ENCODE data around the gene RASGRF2.

RASGRF2 gene

DNA sequence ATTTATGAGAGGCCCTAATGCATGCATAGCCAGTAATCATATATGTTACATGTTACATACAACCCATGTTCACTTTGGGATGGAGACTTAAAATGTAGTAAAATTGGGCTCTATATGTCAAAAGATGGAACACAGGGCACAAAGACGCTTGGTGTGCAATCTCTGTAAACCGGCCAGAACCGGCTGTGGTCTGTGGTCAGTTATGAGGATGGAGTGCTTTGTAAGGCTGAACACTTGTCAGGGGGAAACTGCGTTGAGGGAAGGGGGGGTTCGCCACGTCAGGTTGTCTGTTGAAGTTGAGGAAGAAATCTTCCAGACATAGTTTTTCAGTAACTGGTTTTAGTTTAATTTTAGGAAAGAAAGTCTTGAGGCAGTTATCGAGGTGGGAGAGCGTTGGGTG, 270.3 kb downstream of the RASGRF2 start:
- TF ChIP-seq, protein P1, sequence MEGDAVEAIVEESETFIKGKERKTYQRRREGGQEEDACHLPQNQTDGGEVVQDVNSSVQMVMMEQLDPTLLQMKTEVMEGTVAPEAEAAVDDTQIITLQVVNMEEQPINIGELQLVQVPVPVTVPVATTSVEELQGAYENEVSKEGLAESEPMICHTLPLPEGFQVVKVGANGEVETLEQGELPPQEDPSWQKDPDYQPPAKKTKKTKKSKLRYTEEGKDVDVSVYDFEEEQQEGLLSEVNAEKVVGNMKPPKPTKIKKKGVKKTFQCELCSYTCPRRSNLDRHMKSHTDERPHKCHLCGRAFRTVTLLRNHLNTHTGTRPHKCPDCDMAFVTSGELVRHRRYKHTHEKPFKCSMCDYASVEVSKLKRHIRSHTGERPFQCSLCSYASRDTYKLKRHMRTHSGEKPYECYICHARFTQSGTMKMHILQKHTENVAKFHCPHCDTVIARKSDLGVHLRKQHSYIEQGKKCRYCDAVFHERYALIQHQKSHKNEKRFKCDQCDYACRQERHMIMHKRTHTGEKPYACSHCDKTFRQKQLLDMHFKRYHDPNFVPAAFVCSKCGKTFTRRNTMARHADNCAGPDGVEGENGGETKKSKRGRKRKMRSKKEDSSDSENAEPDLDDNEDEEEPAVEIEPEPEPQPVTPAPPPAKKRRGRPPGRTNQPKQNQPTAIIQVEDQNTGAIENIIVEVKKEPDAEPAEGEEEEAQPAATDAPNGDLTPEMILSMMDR (IDR thresholded peaks at IDR 0.05) = no peak
- no peak for TF ChIP-seq ZFX (IDR thresholded peaks at IDR 0.05; ENCODE audit: borderline replicate concordance)
- no peak overlapping the region for H3K27ac ChIP-seq

- H3K27ac ChIP-seq = no peak overlapping the region
- TF ChIP-seq ZFX (IDR thresholded peaks at IDR 0.05; ENCODE audit: borderline replicate concordance) = no peak
- TF ChIP-seq, protein P1 (IDR thresholded peaks at IDR 0.05) = no peak
Measured at GRCh38 chr5:81232464-81233079, 272.4 kb downstream of the RASGRF2 start.

GRCh38 chr5:81233080-81233634, 273.0 kb downstream of the RASGRF2 start, which contains the start of gene CKMT2:
Gene CKMT2 (plus strand): TSS chr5:81233322. CDS start chr5:81251133, 17,811 bp downstream.
- H3K27ac ChIP-seq = no peak within 1 kb of the TSS
- TF ChIP-seq, protein P1 (IDR thresholded peaks at IDR 0.05) = no peak
- TF ChIP-seq ZFX (IDR thresholded peaks at IDR 0.05; ENCODE audit: borderline replicate concordance) = no peak

DNA sequence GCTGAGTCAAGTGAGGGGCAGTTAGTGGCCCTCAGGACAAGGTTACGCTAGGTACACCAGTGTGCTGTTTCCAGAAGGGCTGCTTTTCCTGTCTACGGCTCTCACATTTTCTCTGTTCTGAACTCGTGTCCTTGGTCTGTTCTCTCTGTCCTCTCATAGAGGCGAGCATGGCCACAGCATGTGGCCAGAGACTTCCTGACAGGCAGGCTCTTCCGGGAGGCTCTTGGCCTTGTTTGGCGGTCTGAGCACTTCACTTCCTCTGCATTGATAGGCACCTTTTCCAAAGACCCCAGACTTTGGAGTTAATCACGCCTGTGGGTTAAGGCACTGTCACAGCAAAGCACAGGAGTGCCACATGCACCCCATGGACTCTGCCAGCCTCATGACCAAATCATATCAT, 274.1 kb downstream of the RASGRF2 start:
- TF ChIP-seq, protein P1 (IDR thresholded peaks at IDR 0.05) = no peak
- TF ChIP-seq ZFX (IDR thresholded peaks at IDR 0.05; ENCODE audit: borderline replicate concordance) = no peak
- H3K27ac ChIP-seq = no peak overlapping the region

GRCh38 chr5:81234801-81235200, 274.6 kb downstream of the RASGRF2 start:
- H3K27ac ChIP-seq = no peak overlapping the region
- TF ChIP-seq ZFX (IDR thresholded peaks at IDR 0.05; ENCODE audit: borderline replicate concordance) = no peak

- TF ChIP-seq ZFX (IDR thresholded peaks at IDR 0.05; ENCODE audit: borderline replicate concordance) = no peak
- TF ChIP-seq, protein P1 (IDR thresholded peaks at IDR 0.05) = no peak
- no peak overlapping the region for H3K27ac ChIP-seq
Measured at GRCh38 chr5:81235287-81236072, 275.3 kb downstream of the RASGRF2 start.

DNA sequence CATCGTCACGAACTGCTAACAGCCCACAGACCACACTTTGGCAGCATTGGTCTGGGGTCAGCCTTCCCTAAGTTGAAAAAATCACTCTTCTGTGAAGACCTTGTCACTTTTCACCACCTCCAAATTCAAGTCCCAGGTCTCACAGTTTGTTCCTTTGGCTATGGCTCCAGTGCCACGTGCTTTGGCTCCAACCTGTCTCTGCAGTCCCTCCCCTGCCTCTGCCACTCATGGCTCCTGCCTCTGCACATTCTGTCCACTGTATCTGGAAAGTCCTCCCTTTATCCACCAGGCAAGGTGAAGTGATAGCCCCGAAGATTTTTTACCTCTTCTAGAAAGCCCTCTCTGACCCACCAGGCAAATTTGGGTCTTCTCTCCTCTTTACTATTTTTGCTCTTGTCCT, 278.3 kb downstream of the RASGRF2 start:
- no peak overlapping the region for H3K27ac ChIP-seq
- TF ChIP-seq ZFX (IDR thresholded peaks at IDR 0.05; ENCODE audit: borderline replicate concordance) = no peak
- TF ChIP-seq, protein P1 (IDR thresholded peaks at IDR 0.05) = no peak
